ENCODE data around the gene HSF2BP. TPM values are rescaled to one million over a fixed set of nuclear protein-coding genes. Genes with fewer than 3 reads are reported as not detected.
A peak's percentile ranks its signal among the peaks of the same experiment; 100 is the strongest.

The HSF2BP gene
- total RNA-seq, 1 experiment from 2014 or later, result 4.6 TPM

DNA sequence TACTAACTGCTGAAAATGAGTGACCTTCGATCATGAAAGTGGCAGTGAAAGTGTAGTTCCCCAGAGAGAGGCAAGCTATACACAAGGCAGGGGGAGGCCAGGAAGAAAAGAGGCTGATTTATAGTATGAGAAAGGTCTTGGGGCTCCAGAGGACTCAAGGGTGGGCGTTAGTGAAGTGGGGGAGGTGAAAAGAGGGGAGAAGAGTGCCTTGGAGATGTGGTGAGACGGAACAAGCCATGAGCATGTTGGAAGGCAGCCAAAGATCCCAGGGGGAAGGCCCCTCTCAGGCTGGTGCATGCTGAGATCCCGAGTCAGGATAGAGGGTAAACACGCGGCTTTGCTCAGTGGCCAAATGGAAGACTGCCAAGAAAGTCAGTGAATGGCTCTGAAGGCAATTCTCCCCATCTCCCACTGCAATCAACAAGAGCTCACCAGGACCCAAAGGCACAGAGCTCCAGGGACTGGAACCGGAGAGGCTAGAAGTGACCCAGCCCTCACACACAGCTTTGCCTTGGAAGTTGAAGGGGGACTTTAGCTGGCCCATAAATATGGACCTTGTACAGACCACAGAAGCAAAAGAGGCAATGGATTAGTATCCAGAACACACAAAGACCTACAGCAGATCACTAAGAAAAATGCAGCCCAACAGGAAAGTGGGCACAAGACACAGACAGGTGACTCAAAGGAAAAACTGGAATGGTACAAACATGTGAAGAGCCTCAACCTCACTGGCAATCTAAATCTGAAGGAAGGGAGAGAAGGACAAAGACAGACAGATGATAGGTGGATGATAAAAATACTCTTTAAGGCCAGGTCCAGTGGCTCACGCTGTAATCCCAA lies 49.6 kb downstream of the HSF2BP start:
- TF ChIP-seq, protein P1, sequence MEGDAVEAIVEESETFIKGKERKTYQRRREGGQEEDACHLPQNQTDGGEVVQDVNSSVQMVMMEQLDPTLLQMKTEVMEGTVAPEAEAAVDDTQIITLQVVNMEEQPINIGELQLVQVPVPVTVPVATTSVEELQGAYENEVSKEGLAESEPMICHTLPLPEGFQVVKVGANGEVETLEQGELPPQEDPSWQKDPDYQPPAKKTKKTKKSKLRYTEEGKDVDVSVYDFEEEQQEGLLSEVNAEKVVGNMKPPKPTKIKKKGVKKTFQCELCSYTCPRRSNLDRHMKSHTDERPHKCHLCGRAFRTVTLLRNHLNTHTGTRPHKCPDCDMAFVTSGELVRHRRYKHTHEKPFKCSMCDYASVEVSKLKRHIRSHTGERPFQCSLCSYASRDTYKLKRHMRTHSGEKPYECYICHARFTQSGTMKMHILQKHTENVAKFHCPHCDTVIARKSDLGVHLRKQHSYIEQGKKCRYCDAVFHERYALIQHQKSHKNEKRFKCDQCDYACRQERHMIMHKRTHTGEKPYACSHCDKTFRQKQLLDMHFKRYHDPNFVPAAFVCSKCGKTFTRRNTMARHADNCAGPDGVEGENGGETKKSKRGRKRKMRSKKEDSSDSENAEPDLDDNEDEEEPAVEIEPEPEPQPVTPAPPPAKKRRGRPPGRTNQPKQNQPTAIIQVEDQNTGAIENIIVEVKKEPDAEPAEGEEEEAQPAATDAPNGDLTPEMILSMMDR (conservative IDR thresholded peaks at IDR 0.05), result no peak
- no peak for TF ChIP-seq EZH2 (IDR thresholded peaks at IDR 0.05; ENCODE audit: low read depth)
- Histone ChIP-seq H3K4me2 (peak overlapping the region; percentile 40; the same call in 1 of the 2 replicates), H3K27ac (peak overlapping the region; percentile 60), H3K4me1 (replicated peaks; ENCODE audit: insufficient read depth) (peaks cover 18% of the 10 kb centered on the region), H4K20me1 (ENCODE audit: insufficient read depth) (no peaks in the 10 kb centered on the region), H3K27me3 (ENCODE audit: insufficient read depth, low read depth) (no peaks in the 10 kb centered on the region), H2AFZ (no peak overlapping the region), H3K9me2 (ENCODE audit: insufficient read depth) (no peaks in the 10 kb centered on the region), H3K9me3 (ENCODE audit: insufficient read depth, low read depth) (no peaks in the 10 kb centered on the region), H3F3A (ENCODE audit: insufficient read depth, low read depth) (no peaks in the 10 kb centered on the region), H3K79me2 (ENCODE audit: low read depth) (no peaks in the 10 kb centered on the region), H3K4me3 (no peak overlapping the region), H3K36me3 (ENCODE audit: low read depth) (no peaks in the 10 kb centered on the region)
- CTCF ChIA-PET, result no interaction called here
- intact Hi-C loops (cut with micrococcal nuclease; ENCODE audit: unreplicated experiment), result no loop called here
- peak; percentile 59 to 79 for DNase-seq
- POLR2A ChIA-PET (ENCODE audit: unreplicated experiment), result interaction anchor here (0.9 kb wide), 1 partner anchor 8 kb away, joined by 3 read pairs; no protein-coding TSS in a partner anchor
- TSS peak; percentile 52 for BruUV-seq (replicated peaks)

DNA sequence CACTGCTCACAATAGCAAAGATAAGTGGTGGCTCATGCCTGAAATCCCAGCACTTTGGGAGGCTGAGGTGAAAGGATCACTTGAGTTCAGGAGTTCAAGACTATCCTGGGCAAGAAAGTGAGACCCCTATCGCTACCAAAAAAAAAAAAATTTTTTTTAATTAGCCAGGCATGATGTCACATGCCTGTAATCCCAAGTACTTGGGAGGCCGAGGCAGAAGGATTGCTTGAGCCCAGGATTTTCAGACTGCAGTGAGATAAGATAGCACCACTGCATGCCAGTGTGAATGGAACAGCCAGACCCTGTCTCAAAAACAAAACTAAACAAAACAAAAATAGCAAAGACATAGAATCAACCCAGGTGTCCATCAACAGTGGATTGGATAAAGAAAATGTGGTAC lies 50.6 kb downstream of the HSF2BP start:
- no peak overlapping the region for H3K27ac ChIP-seq
- intact Hi-C loops (cut with micrococcal nuclease; ENCODE audit: unreplicated experiment), result no loop called here
- no TSS peak for BruUV-seq (replicated peaks)
- DNase-seq, result no peak
- no peak overlapping the region for H2AFZ ChIP-seq
- ChIA-PET POLR2A (ENCODE audit: unreplicated experiment) (no interaction called here), CTCF (no interaction called here)
- no peaks in the 10 kb centered on the region for H4K20me1 ChIP-seq (ENCODE audit: insufficient read depth)
- no peaks in the 10 kb centered on the region for H3K9me3 ChIP-seq (ENCODE audit: insufficient read depth, low read depth)
- H3F3A ChIP-seq (ENCODE audit: insufficient read depth, low read depth), result no peaks in the 10 kb centered on the region
- H3K9me2 ChIP-seq (ENCODE audit: insufficient read depth), result no peaks in the 10 kb centered on the region
- H3K4me1 ChIP-seq (replicated peaks; ENCODE audit: insufficient read depth), result peaks cover 18% of the 10 kb centered on the region
- H3K4me2 ChIP-seq, result no peak overlapping the region
- no peaks in the 10 kb centered on the region for H3K27me3 ChIP-seq (ENCODE audit: insufficient read depth, low read depth)
- H3K4me3 ChIP-seq, result no peak overlapping the region
- TF ChIP-seq, protein P1 (conservative IDR thresholded peaks at IDR 0.05), result no peak
- TF ChIP-seq EZH2 (IDR thresholded peaks at IDR 0.05; ENCODE audit: low read depth), result no peak
- no peaks in the 10 kb centered on the region for H3K36me3 ChIP-seq (ENCODE audit: low read depth)
- no peaks in the 10 kb centered on the region for H3K79me2 ChIP-seq (ENCODE audit: low read depth)

DNA sequence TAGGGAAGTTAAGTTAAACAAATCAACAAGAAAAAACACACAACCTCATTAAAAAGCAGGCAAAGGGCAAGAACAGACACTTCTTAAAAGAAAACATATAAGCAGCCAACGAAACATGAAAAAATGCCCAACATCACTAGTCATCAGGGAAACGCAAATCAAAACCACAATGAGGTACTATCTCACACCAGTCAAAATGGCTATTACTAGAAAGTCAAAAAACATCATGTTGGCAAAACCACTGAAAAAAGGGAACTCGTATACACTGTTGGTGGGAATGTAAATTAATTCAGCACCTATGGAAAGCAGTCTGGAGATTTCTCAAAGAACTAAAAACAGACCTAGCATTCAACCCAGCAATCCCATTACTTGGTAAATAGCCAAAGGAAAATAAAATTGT lies 51.1 kb downstream of the HSF2BP start:
- ChIA-PET POLR2A (ENCODE audit: unreplicated experiment) (no interaction called here), CTCF (no interaction called here)
- intact Hi-C loops (cut with micrococcal nuclease; ENCODE audit: unreplicated experiment), result no loop called here
- Histone ChIP-seq H3F3A (ENCODE audit: insufficient read depth, low read depth) (no peaks in the 10 kb centered on the region), H3K4me2 (no peak overlapping the region), H3K4me3 (no peak overlapping the region), H3K27me3 (ENCODE audit: insufficient read depth, low read depth) (no peaks in the 10 kb centered on the region), H3K79me2 (ENCODE audit: low read depth) (no peaks in the 10 kb centered on the region), H2AFZ (no peak overlapping the region), H3K9me2 (ENCODE audit: insufficient read depth) (no peaks in the 10 kb centered on the region), H3K4me1 (replicated peaks; ENCODE audit: insufficient read depth) (peaks cover 18% of the 10 kb centered on the region), H3K9me3 (ENCODE audit: insufficient read depth, low read depth) (no peaks in the 10 kb centered on the region), H4K20me1 (ENCODE audit: insufficient read depth) (no peaks in the 10 kb centered on the region), H3K36me3 (ENCODE audit: low read depth) (no peaks in the 10 kb centered on the region), H3K27ac (no peak overlapping the region)
- BruUV-seq (replicated peaks), result no TSS peak
- DNase-seq, result no peak
- TF ChIP-seq, protein P1 (conservative IDR thresholded peaks at IDR 0.05), result no peak
- TF ChIP-seq EZH2 (IDR thresholded peaks at IDR 0.05; ENCODE audit: low read depth), result no peak

Measured in PC-9 (cell line).